Hindlimb muscle (tissue), 1 donor: ENCODE results near the gene ACTA2. TPM values are rescaled to one million over a fixed set of nuclear protein-coding genes. Genes with fewer than 3 reads are reported as not detected.

ENCODE experiments used
- DNase-seq: peaks from one replicate; pipeline ENCODE4 v3.0.0-alpha.2; 2013
- polyA plus RNA-seq: library from polyadenylated mRNA; unstranded; fragments of 120-200 nt; gene quantifications from one replicate; pipeline ENCODE4 v1.2.1, GENCODE V29; 2013; ENCODE audit not compliant: insufficient read length

Gene ACTA2
- polyA plus RNA-seq, 1 donor, result 220 TPM

DNA sequence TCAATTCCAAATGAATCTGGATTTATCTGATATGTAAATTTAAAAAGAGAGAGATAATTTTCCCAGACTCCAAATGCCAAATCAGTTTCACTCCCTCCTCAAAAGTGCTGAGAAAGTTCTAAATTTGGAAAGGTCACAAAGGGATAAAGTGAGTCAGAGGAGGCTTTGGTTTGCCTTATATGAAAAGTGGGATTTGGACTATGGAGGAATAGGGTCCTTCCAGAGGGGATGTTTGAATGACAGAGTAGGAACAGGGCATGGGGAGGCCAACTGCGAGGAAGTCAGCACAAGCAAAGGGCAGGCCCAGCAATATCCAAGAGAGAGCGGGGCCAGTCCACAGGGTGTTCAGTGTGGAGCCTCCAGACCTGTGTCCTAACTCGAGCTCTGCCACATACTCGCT lies 28.2 kb upstream of the ACTA2 start:
- no peak for DNase-seq

DNA sequence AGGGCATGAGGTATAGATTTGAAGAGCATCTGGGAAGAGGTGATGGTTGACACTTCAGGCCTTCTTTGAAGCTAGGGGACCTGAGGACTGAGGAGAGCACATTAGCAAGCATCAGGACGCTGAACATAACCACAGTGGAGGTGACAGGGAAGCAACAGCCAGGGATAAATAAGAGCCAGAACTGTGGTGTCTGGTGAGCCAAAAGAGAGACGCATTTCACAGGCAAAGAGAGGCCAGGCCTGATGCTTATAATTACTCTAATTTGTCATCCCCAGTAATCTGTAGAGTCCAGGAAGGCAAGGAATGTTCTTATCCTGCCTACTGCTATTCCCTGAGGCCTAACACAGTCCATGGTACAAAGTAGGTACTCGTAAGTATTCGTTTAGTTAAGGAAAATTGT lies 27.7 kb upstream of the ACTA2 start:
- DNase-seq, result no peak

- DNase-seq, result no peak
These were observed 27.0 kb upstream of the ACTA2 start for GRCh38 chr10:88979603-88980002.

GRCh38 chr10:88979153-88979562 lies 26.6 kb upstream of the ACTA2 start:
- DNase-seq, result no peak

DNA sequence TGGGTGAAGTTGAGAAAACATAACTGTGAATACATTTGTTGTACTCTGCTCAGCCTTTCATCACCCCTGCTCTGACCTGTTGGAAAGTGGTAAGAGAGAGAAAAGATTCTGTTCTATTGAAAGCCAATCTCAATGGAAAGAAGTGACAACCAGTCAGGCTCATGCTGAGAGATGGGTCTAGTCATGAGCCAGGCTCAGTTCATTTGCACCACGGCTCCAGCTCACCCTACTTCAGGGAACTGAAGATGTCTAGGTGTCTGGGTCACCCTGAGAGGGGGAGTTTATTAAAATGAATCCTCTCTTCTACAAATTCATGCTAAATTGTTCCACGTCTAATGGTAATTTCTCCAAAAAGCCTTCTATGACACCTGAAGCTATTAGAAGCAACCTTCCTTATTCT lies 25.9 kb upstream of the ACTA2 start:
- no peak for DNase-seq

DNA sequence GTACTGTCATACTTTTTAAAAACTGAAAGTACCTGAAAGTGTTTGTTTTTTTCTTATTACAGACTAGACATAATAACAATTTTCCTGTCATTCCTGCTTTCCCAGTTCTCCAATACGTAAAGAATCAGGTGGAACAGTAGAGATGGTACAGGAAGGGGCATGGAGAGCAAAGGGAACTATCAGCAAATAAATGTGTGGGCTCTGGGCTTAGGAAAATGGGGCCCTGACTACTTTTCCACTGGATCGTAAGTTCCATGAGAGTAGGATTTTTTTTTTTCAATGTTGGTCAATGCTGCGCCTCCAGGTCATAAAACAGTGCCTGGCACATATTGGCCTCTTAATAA lies 22.8 kb upstream of the ACTA2 start:
- no peak for DNase-seq

DNA sequence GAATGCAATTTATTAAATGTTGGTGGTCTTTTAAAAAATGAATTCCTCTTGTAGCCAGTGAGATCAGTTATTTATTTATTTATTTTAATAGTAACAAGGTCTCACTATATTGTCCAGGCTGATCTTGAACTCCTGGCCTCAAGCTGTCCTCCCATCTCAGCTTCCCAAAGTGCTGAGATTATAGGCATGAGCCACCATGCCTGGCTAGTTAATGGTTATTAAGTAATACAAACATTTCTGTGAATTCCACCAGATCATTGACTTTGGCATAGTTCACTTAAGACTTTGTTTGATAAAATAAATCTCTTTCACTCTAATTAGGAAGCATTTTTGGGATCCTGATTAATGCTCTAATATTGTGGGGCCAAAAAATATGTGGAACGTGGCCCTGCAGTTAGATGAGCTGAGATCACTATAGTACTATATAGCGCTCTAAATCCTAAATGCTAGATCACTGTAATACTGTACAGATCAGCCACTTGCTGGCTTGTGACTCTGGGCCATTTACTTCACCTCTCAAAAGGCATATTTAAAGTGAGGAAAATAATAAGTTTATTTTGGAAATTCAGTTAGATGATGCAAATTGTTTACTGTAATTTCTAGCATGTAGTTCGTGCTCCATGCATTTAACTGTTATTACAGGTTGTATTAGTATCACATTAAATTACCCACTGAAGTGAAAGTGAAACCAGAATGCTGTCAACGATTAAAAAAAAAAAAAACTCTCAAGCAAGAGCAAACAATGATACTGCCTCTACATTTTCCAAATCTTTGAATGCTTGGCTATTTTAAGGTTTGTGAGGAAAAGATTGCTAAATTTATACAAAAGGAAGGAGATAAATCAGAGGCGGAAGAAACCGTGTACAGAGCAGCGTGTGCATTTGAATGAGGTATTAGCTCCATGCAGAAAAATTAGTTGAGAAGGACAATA lies 22.1 kb upstream of the ACTA2 start:
- DNase-seq, result peak; percentile 47

DNA sequence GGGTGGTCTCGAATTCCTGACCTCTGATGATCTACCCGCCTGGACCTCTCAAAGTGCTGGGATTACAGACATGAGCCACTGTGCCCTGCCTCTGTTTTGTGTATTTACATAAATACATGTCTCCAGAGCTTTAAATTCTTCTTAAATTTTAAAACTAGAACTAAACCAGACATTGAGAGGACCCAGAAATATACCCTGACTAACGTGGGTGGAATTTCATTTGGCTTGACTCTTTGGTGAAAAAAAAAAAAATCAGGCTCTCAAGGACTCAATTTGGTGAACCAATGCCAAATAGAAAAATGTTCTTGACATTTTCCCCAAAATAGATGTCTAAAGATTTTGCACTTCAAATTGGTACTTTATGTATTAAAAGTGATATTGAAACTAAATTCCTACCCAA lies 21.4 kb upstream of the ACTA2 start:
- no peak for DNase-seq

DNA sequence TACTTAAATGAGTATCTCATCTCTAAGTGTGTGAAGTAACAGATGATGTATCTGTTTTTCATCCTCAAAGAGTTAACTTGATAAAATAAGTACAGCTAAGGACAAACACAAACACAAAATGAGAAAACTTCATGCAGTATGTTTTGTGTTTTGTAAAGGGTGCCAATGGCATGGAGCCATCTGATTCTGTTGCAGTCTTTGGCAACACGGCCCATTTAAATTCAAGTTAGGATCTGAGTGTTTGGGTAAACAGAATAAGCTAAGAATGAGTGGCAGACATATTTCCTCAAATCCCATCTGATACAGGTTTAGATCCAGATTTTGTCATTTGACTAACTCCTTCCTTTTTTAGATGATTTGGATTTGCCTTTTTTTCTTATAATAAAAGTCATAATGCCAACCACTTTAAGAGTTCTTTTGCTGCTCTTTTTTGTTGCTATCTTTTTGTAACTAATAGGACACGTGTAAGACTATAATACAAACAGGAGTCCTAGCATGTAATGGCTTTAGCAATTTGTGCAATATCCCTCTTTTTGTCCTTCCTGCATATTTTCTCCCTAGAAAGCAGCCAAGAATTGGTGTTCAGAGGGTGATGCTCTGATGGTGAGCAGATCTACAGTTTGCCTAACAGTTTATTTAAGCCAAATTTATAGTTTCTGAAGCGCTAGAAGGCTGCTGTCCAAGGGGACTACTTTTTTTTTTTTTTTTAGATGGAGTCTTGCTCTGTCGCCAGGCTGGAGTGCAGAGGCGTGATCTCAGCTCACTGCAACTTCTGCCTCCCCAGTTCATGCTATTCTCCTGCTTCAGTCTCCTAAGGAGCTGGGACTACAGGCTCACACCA lies 18.9 kb upstream of the ACTA2 start:
- DNase-seq, result no peak

DNA sequence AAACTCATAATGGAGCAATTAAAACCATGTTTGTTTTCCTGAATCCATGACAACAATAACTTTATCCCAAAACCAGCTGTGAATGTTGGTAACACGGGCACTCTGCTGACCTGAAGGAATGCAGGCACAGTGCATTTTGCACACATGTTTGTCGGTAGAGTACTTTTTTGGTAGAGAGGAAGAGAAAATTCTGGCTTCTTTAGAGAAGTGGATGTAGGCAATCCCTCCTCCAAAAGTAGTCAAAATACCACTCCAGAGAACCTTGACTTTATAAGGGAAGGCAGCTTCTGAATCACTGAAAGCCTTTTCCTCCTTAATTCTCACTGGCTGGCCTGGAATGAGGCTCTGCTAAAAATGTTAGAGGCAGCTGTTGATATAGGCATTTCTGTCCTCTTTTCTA lies 15.8 kb upstream of the ACTA2 start:
- no peak for DNase-seq

DNA sequence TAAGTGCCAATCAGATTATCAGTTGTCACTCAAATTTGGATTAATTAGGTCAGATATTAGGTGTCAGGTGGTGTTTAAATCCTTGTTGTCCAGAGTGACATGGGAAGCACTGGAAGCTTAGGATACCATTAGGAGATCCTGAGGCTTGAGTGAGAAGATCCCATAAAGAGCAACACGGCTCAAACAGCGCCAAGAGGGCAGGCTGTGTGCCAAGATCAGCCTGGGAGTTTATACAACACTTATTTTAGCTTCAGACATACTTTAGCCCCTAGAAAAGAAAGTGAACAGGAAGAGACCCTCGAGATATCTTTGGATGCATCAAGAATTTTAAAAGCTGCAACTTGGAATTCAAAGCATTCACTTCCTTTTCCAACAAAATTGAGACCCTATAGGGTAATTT lies 14.2 kb upstream of the ACTA2 start:
- DNase-seq, result no peak

DNA sequence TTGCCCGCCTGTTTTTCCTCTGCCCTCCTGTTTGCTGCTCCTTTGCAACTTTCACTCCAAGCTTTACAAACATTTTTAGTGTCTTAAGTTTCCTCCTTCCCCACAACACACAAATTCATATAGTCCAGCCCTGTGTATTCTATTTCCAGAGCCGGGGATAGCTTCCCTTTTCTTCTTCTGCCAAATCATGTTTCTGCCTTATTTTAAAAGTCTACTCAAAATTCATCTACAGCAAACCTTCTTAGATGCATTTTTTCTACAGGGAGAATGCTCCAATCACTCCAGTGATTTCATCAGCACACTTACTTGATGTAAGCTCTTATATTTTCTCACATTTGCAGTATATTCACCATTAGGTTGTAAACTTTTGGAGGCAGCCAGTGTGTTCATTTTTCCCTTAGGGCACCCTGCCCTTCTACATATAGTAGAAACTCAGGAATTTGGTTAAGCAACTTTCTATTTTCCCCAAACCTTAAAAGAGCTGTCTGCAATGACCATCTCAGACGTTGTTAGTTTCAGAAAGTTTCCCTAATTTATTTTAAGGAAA lies 12.4 kb upstream of the ACTA2 start:
- no peak for DNase-seq

DNA sequence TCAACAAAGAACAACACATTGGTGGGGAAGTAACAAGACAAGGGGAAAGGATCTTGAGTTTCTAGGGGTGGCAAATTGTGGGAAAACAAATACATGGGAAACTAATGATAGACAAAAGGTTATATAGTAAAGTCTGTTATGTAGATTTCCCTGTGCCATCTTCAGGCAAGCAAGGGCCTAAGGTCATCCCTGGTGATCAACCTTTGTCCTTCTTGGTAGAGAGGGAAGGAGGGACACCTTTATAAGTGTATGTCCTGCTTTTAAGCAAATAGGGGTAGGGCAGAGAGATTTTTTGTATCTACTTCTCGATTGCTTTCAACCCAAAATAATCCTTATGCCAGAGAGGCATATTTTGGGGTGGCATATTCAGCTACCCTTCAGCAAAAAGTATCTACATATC lies 11.8 kb upstream of the ACTA2 start:
- no peak for DNase-seq

DNA sequence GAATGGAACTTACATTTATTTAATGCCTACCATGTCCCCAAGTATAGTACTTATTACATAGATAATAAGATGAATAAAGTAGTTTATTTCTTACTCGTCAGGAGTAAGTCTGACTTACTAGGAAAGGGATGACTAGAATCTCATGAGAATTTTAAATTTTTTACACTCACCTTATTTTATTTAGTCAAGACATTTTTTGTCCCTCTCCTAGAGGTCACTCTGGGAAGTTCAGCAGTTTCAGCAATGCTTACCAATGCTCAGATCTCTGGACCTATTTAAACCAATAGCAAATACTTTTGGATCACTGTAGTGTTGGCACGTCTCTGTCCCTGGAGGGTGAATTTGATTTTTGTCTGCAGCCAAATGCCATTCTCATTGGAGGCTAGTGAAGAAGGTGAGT lies 10.7 kb upstream of the ACTA2 start:
- no peak for DNase-seq

DNA sequence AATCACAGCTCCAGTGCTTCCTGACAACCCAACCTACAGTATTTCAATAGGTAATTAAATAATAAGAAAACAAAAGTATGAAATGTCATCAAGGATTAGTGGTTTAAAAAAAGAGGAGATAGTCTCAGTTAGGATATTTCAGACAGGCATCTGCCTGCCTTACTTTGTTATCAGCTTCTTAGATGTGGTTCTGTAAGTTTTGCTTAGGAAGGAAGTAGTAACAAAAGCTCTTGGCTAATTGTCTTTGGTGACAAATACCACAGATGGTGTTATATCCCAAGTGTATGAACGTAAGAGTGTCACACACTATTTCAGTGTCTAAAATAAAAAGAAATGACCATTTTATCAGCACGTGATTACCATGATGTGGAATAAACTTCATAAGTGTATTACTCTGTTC lies 9.8 kb upstream of the ACTA2 start:
- no peak for DNase-seq

DNA sequence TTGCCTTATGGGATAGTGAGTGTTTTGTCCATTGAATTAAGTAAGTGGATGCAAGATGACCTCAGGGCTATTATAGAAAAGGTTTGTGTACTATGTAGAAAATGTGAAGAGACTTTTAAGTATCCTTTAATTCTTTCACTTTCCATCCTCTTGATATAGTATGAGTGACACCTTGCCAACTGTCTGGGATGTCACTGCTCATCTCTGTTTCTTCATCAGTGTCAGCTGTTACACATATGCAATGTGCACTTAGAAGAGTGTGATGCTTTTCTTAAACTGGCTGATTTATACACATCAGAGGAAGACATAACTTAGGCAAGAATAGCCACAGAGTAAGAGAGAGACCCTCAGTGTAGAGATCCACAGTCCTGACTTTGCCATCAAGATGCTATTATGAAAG lies 8.7 kb upstream of the ACTA2 start:
- DNase-seq, result no peak

DNA sequence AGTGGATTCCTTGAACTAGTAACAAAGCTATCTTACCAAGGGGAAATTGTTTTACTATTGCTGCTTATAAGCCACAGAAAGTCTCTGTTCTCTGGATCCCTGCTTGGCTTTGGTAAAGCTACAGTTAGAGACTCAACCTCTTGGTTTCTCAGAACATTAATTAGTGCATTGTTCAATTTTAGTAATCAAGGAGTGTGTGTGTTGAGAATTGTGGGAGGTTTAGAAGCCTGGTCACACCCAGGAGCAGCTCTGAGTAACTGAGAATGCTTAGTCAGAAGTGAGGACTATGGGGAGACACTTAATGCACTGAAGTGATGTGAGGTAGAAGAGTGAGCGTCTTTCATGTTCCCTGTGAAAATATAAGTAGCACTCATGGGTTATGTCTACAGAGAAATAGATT lies 8.2 kb upstream of the ACTA2 start:
- no peak for DNase-seq

DNA sequence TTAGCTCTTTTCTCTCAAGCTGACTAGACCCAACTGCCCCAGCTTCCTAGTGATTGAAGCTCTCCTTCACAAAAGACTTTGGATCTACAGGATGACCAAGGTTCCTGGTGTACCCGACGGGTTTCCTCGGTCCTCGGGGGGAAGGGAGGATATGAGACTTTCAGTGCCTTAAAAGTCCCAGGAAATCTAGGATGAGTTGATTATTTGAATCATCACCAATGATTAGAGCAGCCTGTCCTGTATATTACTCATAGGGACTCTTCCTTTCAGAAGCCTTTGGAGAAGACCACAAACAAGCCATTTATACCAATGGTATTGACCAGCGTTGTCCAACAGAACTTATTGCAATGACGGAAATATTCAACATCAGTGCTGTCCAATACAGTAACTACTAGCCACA lies 6.1 kb upstream of the ACTA2 start:
- DNase-seq, result no peak

DNA sequence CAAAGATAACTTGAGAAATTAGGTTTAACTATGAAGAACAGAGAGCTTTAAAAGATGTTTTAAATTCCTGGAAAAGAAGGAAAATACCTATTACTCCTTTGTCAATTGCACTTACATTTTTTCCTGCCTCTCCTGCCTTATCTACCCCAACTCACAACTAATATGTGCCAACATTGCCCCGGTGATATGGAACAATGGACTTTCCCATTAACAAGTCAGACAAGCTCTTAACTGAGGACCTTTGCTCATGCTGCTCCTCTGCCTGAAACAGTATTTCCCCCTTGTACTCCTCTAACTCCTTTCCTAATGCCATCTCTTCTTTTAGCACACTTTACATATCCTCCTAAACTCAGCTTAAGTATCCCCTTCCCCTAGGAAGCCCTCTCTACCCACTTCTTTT lies 4.8 kb upstream of the ACTA2 start:
- no peak for DNase-seq

GRCh38 chr10:88954458-88955083 lies 2.0 kb upstream of the ACTA2 start:
- no peak for DNase-seq

DNA sequence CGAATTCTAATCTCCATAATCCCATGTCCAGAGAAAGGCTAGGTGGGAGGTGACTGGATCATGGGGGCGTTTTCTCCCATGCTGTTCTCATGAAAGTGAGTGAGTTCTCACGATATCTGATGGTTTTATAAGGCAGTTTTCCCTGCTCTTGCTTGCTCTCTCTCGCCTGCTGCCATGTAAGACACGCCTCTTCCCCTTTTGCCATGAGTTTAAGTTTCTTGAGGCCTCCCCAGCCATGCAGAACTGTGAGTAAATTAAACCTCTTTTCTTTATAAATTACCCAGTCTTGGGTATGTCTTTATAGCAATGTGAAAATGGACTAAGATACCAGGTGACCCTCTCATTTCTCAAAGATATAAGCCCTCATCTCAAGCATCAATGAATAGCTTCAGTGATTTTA lies 1.1 kb upstream of the ACTA2 start:
- DNase-seq, result no peak

- no peak for DNase-seq
These were observed 2.4 kb downstream of the ACTA2 start for GRCh38 chr10:88949912-88950837.
